SU-DHL-6 (cell line): ENCODE results near the gene PRRG4.
"Not testable (repeated sequence)": the region's sequence is repeated elsewhere in the genome, so short reads cannot be mapped to it uniquely, and the experiment has no call there.

Source experiments
- H2AFZ ChIP-seq: fragments of 200-600 bp; sonication (generic); 2 replicates; pipeline ENCODE4 v1.6.1; 2014; ENCODE audit warnings: low read depth, mild to moderate bottlenecking, moderate library complexity, mixed read lengths, antibody characterized with exemption, low read length; ENCODE audit not compliant: severe bottlenecking
- H3F3A ChIP-seq: fragments of 200-600 bp; shearing (Covaris generic); 2 replicates; pipeline ENCODE4 v1.6.0; 2016; ENCODE audit warnings: antibody characterized with exemption, mild to moderate bottlenecking; ENCODE audit not compliant: insufficient read depth
- H3K27ac ChIP-seq: fragments of 200-600 bp; sonication (generic); 2 replicates; pipeline ENCODE4 v1.5.1; 2016; ENCODE audit warnings: low read depth, mild to moderate bottlenecking, low read length, moderate library complexity, mixed read lengths
- H3K27me3 ChIP-seq: fragments of 200-600 bp; sonication (generic), shearing (Covaris generic); 2 replicates; pipeline ENCODE4 v1.6.0; 2014; ENCODE audit warnings: mild to moderate bottlenecking, low read length
- H3K36me3 ChIP-seq: fragments of 200-600 bp; sonication (generic); 2 replicates; pipeline ENCODE4 v1.6.1; 2014; ENCODE audit warnings: mild to moderate bottlenecking, low read length, mixed read lengths
- H3K4me2 ChIP-seq: fragments of 300-600, 200-600 bp; shearing (Covaris generic), sonication (generic); 2 replicates; pipeline ENCODE4 v1.6.0; 2014; ENCODE audit warnings: low read length, low read depth, mild to moderate bottlenecking; ENCODE audit not compliant: poor library complexity, severe bottlenecking
- H3K4me3 ChIP-seq: fragments of 200-600 bp; sonication (generic); 2 replicates; pipeline ENCODE4 v1.5.1; 2014; ENCODE audit warnings: antibody characterized with exemption, low read length, mild to moderate bottlenecking, mixed read lengths; ENCODE audit not compliant: insufficient read depth, poor library complexity, severe bottlenecking
- H3K79me2 ChIP-seq: fragments of 200-600 bp; sonication (generic); 2 replicates; pipeline ENCODE4 v1.6.1; 2014; ENCODE audit warnings: mild to moderate bottlenecking, low read length, moderate library complexity; ENCODE audit not compliant: insufficient read depth
- H3K9ac ChIP-seq: fragments of 200-600 bp; sonication (generic); 2 replicates; pipeline ENCODE4 v1.7.0; 2014; ENCODE audit warnings: mild to moderate bottlenecking, low read length
- H3K9me2 ChIP-seq: fragments of 200-600 bp; sonication (generic); replicated peaks from 2 replicates; pipeline ENCODE4 v1.6.1; 2014; ENCODE audit warnings: low read length; ENCODE audit not compliant: insufficient read depth
- H3K9me3 ChIP-seq: fragments of 200-600 bp; sonication (generic); 2 replicates; pipeline ENCODE4 v1.6.1; 2014; ENCODE audit warnings: low read length, mixed read lengths; ENCODE audit not compliant: insufficient read depth
- H4K20me1 ChIP-seq: fragments of 200-600 bp; sonication (generic); 2 replicates; pipeline ENCODE4 v1.6.1; 2014; ENCODE audit warnings: low read depth, mild to moderate bottlenecking, antibody characterized with exemption, low read length, moderate library complexity, mixed read lengths
- CTCF ChIP-seq: fragments of 200-600 bp; sonication (generic); IDR thresholded peaks from one replicate; pipeline ENCODE4 v1.5.1; 2017; ENCODE audit warnings: antibody characterized with exemption, mild to moderate bottlenecking, low read length, moderate library complexity; ENCODE audit not compliant: insufficient read depth, poor library complexity, severe bottlenecking
- EZH2phosphoT487 ChIP-seq: fragments of 200-600 bp; sonication (generic), shearing (Covaris generic); conservative IDR thresholded peaks from 2 replicates; pipeline ENCODE4 v1.6.1; 2018; ENCODE audit warnings: mild to moderate bottlenecking, antibody characterized with exemption, low read length, moderate library complexity, mixed read lengths

PRRG4 gene

DNA sequence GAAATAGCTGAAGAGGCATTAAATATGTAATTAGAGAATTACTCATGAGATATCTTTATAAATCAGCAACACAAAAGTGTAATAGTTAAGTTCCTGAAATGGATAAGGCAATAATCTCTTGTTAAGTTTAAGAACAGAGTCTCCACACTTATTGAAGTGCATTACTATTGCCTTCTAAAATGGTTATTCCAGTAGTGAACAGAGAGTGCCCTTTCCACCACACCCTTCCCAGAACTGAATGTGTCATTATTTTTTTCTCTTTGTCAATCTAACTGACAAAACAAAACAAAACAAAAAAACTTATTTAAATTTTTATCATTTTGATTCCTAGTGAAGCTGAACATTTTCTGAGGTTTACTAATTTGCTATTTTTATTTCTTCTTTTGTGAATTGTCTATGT lies 9.2 kb upstream of the PRRG4 start:
- Histone ChIP-seq H3K9me2 (no peaks in the 10 kb centered on the region), H3K9ac (no peak overlapping the region), H3K79me2 (no peaks in the 10 kb centered on the region), H3K9me3 (no peaks in the 10 kb centered on the region), H3K36me3 (no peaks in the 10 kb centered on the region), H3K27me3 (no peaks in the 10 kb centered on the region), H3K4me2 (no peak overlapping the region), H3F3A (no peaks in the 10 kb centered on the region), H2AFZ (no peak overlapping the region), H4K20me1 (no peaks in the 10 kb centered on the region), H3K4me3 (no peak overlapping the region), H3K27ac (no peak overlapping the region)
- TF ChIP-seq CTCF (no peak), EZH2phosphoT487 (no peak)

DNA sequence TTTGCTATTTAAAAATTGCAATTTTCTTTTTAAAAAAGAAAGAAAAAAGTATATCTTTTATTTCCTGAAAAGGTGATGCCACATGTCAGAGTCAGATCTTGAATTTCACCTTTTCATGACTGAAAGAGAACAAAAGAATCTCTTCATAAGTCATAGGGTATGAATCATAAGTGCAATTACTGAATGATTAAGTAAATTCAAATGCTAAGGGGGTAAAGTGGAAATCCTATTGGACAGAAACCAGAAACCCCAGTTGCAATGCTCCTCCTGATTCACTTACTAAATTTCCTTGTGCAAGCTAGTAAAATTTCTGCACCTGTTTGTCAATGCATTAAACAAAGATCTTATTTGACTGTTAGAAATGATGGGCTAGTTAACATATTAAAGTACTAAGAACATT lies 8.2 kb upstream of the PRRG4 start:
- no peaks in the 10 kb centered on the region for H3K27me3 ChIP-seq
- no peaks in the 10 kb centered on the region for H4K20me1 ChIP-seq
- no peaks in the 10 kb centered on the region for H3F3A ChIP-seq
- TF ChIP-seq EZH2phosphoT487 (no peak), CTCF (no peak)
- H3K36me3 ChIP-seq, result no peaks in the 10 kb centered on the region
- no peak overlapping the region for H2AFZ ChIP-seq
- H3K4me2 ChIP-seq, result no peak overlapping the region
- no peaks in the 10 kb centered on the region for H3K79me2 ChIP-seq
- no peak overlapping the region for H3K4me3 ChIP-seq
- H3K27ac ChIP-seq, result no peak overlapping the region
- no peaks in the 10 kb centered on the region for H3K9me2 ChIP-seq
- H3K9ac ChIP-seq, result no peak overlapping the region
- no peaks in the 10 kb centered on the region for H3K9me3 ChIP-seq

- Histone ChIP-seq H3K27me3 (no peaks in the 10 kb centered on the region), H3K79me2 (no peaks in the 10 kb centered on the region), H3K36me3 (no peaks in the 10 kb centered on the region), H4K20me1 (no peaks in the 10 kb centered on the region), H3F3A (no peaks in the 10 kb centered on the region), H3K9me3 (no peaks in the 10 kb centered on the region), H3K4me2 (no peak overlapping the region), H3K9me2 (no peaks in the 10 kb centered on the region), H3K4me3 (no peak overlapping the region), H3K9ac (no peak overlapping the region), H3K27ac (no peak overlapping the region), H2AFZ (no peak overlapping the region)
- TF ChIP-seq CTCF (no peak), EZH2phosphoT487 (no peak)
Measured at GRCh38 chr11:32821917-32822560, 7.7 kb upstream of the PRRG4 start.

GRCh38 chr11:32823617-32824016 lies 6.1 kb upstream of the PRRG4 start:
- H3K27ac ChIP-seq, H3K4me3 ChIP-seq, H2AFZ ChIP-seq, H3F3A ChIP-seq, H3K36me3 ChIP-seq, H4K20me1 ChIP-seq, H3K9me3 ChIP-seq, H3K9ac ChIP-seq, H3K27me3 ChIP-seq, H3K9me2 ChIP-seq, H3K4me2 ChIP-seq, H3K79me2 ChIP-seq: not testable (repeated sequence)
